ENCODE results near the gene BCAR1.

Gene BCAR1

GRCh38 chr16:75236232-75236631 is 15.2 kb downstream of the BCAR1 start:
- no peak for TF ChIP-seq CTCF (IDR thresholded peaks at IDR 0.05; ENCODE audit: low read depth, low read length)
- in situ Hi-C loops (cut with HindIII; ENCODE audit: low sequenced_read_pairs) = loop anchor here (25.0 kb wide), 1 partner anchor 151 kb away; no protein-coding TSS in a partner anchor
- no peak overlapping the region for H3K4me3 ChIP-seq (ENCODE audit: low read depth, low read length)
- DNase-seq (ENCODE audit: low read depth, low spot score) = no peak

- in situ Hi-C loops (cut with HindIII; ENCODE audit: low sequenced_read_pairs) = loop anchor here (25.0 kb wide), 1 partner anchor 152 kb away; no protein-coding TSS in a partner anchor
- no peak overlapping the region for H3K4me3 ChIP-seq (ENCODE audit: low read depth, low read length)
- DNase-seq (ENCODE audit: low read depth, low spot score) = no peak
- no peak for TF ChIP-seq CTCF (IDR thresholded peaks at IDR 0.05; ENCODE audit: low read depth, low read length)
Observed at GRCh38 chr16:75235721-75236193, 15.7 kb downstream of the BCAR1 start.

GRCh38 chr16:75234856-75235696 is 16.3 kb downstream of the BCAR1 start:
- DNase-seq (ENCODE audit: low read depth, low spot score) = no peak
- no peak for TF ChIP-seq CTCF (IDR thresholded peaks at IDR 0.05; ENCODE audit: low read depth, low read length)
- in situ Hi-C loops (cut with HindIII; ENCODE audit: low sequenced_read_pairs) = loop anchor here (25.0 kb wide), 1 partner anchor 152 kb away; no protein-coding TSS in a partner anchor
- H3K4me3 ChIP-seq (ENCODE audit: low read depth, low read length) = no peak overlapping the region

GRCh38 chr16:75233611-75233938 is 17.8 kb downstream of the BCAR1 start:
- in situ Hi-C loops (cut with HindIII; ENCODE audit: low sequenced_read_pairs) = loop anchor here (25.0 kb wide), 1 partner anchor 154 kb away; no protein-coding TSS in a partner anchor
- no peak overlapping the region for H3K4me3 ChIP-seq (ENCODE audit: low read depth, low read length)
- no peak for TF ChIP-seq CTCF (IDR thresholded peaks at IDR 0.05; ENCODE audit: low read depth, low read length)
- DNase-seq (ENCODE audit: low read depth, low spot score) = no peak

GRCh38 chr16:75231570-75231969 is 19.9 kb downstream of the BCAR1 start:
- TF ChIP-seq CTCF (IDR thresholded peaks at IDR 0.05; ENCODE audit: low read depth, low read length) = no peak
- no peak overlapping the region for H3K4me3 ChIP-seq (ENCODE audit: low read depth, low read length)
- DNase-seq (ENCODE audit: low read depth, low spot score) = no peak
- in situ Hi-C loops (cut with HindIII; ENCODE audit: low sequenced_read_pairs) = loop anchor here (25.0 kb wide), 1 partner anchor 156 kb away; no protein-coding TSS in a partner anchor

- no peak overlapping the region for H3K4me3 ChIP-seq (ENCODE audit: low read depth, low read length)
- in situ Hi-C loops (cut with HindIII; ENCODE audit: low sequenced_read_pairs) = loop anchor here (25.0 kb wide), 1 partner anchor 157 kb away; no protein-coding TSS in a partner anchor
- no peak for DNase-seq (ENCODE audit: low read depth, low spot score)
- no peak for TF ChIP-seq CTCF (IDR thresholded peaks at IDR 0.05; ENCODE audit: low read depth, low read length)
Observed at GRCh38 chr16:75230471-75231110, 20.8 kb downstream of the BCAR1 start.

Data from astrocyte of the spinal cord (primary cell).